A549 (cell line): ENCODE measurements around the gene FMO3. TPM values are rescaled to one million over a fixed set of nuclear protein-coding genes. Genes with fewer than 3 reads are reported as not detected.

ENCODE experiments used
- ATAC-seq, 2 experiments: fragments of 200-7000 bp in 1 of 2; fragments of >200 bp in 1 of 2; cut with Nextera tagmentation in 1 of 2; cut with Tn5 transposase in 1 of 2; 3 replicates each; pipeline versions ENCODE4 v1.8.0 to v1.9.1; 2018 to 2020; ENCODE audit warnings: mild to moderate bottlenecking in 1 of 2, moderate library complexity in 1 of 2
- CTCF ChIA-PET: fragments of 300-600 bp; sonication (Branson Sonifier 250); formaldehyde crosslinking; extraction: SDS; loops from one replicate; lab custom pipeline; 2021; ENCODE audit warnings: antibody characterized with exemption, inconsistent platforms; lab: Yijun Ruan, JAX
- POLR2A ChIA-PET: fragments of 350-600 bp; formaldehyde crosslinking; extraction: SDS; loops from one replicate; lab custom pipeline; 2021; ENCODE audit warnings: antibody characterized with exemption, inconsistent platforms; lab: Yijun Ruan, JAX
- DNase-seq, 2 experiments: peaks; one replicate each; pipeline versions ENCODE4 v3.0.0 to v3.0.0-alpha.2; 2011 to 2016; ENCODE audit warnings: low read depth in 1 of 2, low spot score in 1 of 2
- FAIRE-seq: peaks from 2 replicates; lab custom pipeline; 2011; peaks lifted over from hg19 to GRCh38; lab: Jason Lieb, UNC
- H3K27ac ChIP-seq, 2 experiments: fragments of >200 bp; sonication (Bioruptor Twin); formaldehyde crosslinking; 3 replicates each; pipeline ENCODE4 v1.5.1; 2016 to 2017
- H3K4me1 ChIP-seq: fragments of >200 bp; sonication (Bioruptor Twin); formaldehyde crosslinking; 3 replicates; pipeline ENCODE4 v1.6.1; 2016
- H3K4me2 ChIP-seq: fragments of >200 bp; sonication (Bioruptor Twin); formaldehyde crosslinking; 3 replicates; pipeline ENCODE4 v1.6.1; 2016
- H3K4me3 ChIP-seq: fragments of >200 bp; sonication (Bioruptor Twin); formaldehyde crosslinking; 3 replicates; pipeline ENCODE4 v1.5.1; 2016
- H3K9me3 ChIP-seq: fragments of >200 bp; sonication (Bioruptor Twin); formaldehyde crosslinking; 3 replicates; pipeline ENCODE4 v1.6.1; 2016
- CBX8 ChIP-seq: fragments of 200-600 bp; sonication (generic); IDR thresholded peaks from 2 replicates; pipeline ENCODE4 v1.6.1; 2016
- CHD4 ChIP-seq: fragments of 200-600 bp; sonication (generic); IDR thresholded peaks from 2 replicates; pipeline ENCODE4 v1.6.1; 2016; ENCODE audit warnings: antibody characterized with exemption, mild to moderate bottlenecking, borderline replicate concordance
- EHF ChIP-seq: fragments of 250-450 bp; sonication (Bioruptor Pico); IDR thresholded peaks from 2 replicates; pipeline ENCODE4 v1.5.0; 2020; ENCODE audit warnings: mild to moderate bottlenecking
- ESRRA ChIP-seq: fragments of 150-350 bp; IDR thresholded peaks from 2 replicates; pipeline ENCODE4 v1.6.1; 2014; ENCODE audit warnings: mild to moderate bottlenecking, low read length, borderline replicate concordance
- FOSB ChIP-seq: fragments of 250-450 bp; sonication (Bioruptor Pico); IDR thresholded peaks from 2 replicates; pipeline ENCODE4 v1.5.0; 2020; ENCODE audit warnings: mild to moderate bottlenecking, moderate library complexity
- HOXA7 ChIP-seq: fragments of 250-450 bp; sonication (Bioruptor Pico); IDR thresholded peaks from 2 replicates; pipeline ENCODE4 v1.5.0; 2020; ENCODE audit warnings: mild to moderate bottlenecking, moderate library complexity
- HOXB13 ChIP-seq: fragments of 250-450 bp; sonication (Bioruptor Pico); IDR thresholded peaks from 2 replicates; pipeline ENCODE4 v1.5.0; 2020; ENCODE audit warnings: low read depth, mild to moderate bottlenecking, moderate library complexity
- JUN ChIP-seq, 2 experiments: fragments of >200 bp; sonication (Bioruptor Twin); formaldehyde crosslinking; IDR thresholded peaks; 2 replicates in 1 of 2; 3 replicates in 1 of 2; pipeline ENCODE4 v1.6.1; 2016 to 2017
- JUNB ChIP-seq: fragments of >200 bp; sonication (Bioruptor Twin); formaldehyde crosslinking; IDR thresholded peaks from 2 replicates; pipeline ENCODE4 v1.6.1; 2016
- KDM1A ChIP-seq: fragments of 200-600 bp; sonication (generic); IDR thresholded peaks from 2 replicates; pipeline ENCODE4 v1.6.1; 2016; ENCODE audit warnings: low read depth, mild to moderate bottlenecking
- MYC ChIP-seq: IDR thresholded peaks from 2 replicates; pipeline ENCODE4 v1.6.1; 2012; ENCODE audit warnings: mild to moderate bottlenecking, inconsistent platforms, low read length, improper control_type of control experiment, borderline replicate concordance
- NPAS2 ChIP-seq: fragments of 250-450 bp; sonication (Bioruptor Pico); IDR thresholded peaks from 2 replicates; pipeline ENCODE4 v1.8.0; 2022; ENCODE audit warnings: mild to moderate bottlenecking, moderate library complexity, borderline replicate concordance
- POLR2AphosphoS2 ChIP-seq: conservative IDR thresholded peaks from 2 replicates; pipeline ENCODE4 v1.6.1; 2012; ENCODE audit warnings: low read length, improper control_type of control experiment, inconsistent platforms
- RCOR1 ChIP-seq: fragments of 150-350 bp; IDR thresholded peaks from 2 replicates; pipeline ENCODE4 v1.6.1; 2014; ENCODE audit warnings: antibody characterized with exemption, low read length, low read depth
- RNF2 ChIP-seq: fragments of 200-600 bp; sonication (generic); IDR thresholded peaks from 2 replicates; pipeline ENCODE4 v1.6.1; 2016; ENCODE audit warnings: low read depth, mild to moderate bottlenecking, antibody characterized with exemption, moderate library complexity, borderline replicate concordance
- SMC3 ChIP-seq: fragments of >200 bp; sonication (Bioruptor Twin); formaldehyde crosslinking; IDR thresholded peaks from 3 replicates; pipeline ENCODE4 v1.6.1; 2018; ENCODE audit warnings: inconsistent platforms
- TFCP2L1 ChIP-seq: fragments of 250-450 bp; sonication (Bioruptor Pico); IDR thresholded peaks from 2 replicates; pipeline ENCODE4 v1.5.0; 2021; ENCODE audit warnings: mild to moderate bottlenecking
- TP53 ChIP-seq: fragments of 250-450 bp; sonication (Bioruptor Pico); IDR thresholded peaks from 2 replicates; pipeline ENCODE4 v1.5.0; 2021; ENCODE audit warnings: mild to moderate bottlenecking, moderate library complexity
- WGBS: methylation state at CpG from one replicate; pipeline ENCODE4 v1.1.6; 2017; ENCODE audit errors: missing lambda C conversion rate; 5-methylcytosine and 5-hydroxymethylcytosine counted together
- polyA minus RNA-seq: library from RNA; depleted of rRNA, polyadenylated mRNA; stranded (reverse); fragments of >200 nt; gene quantifications from 2 replicates; pipeline ENCODE4 v1.2.3, GENCODE V29; 2011; rRNA and poly(A)+ RNA removed
- polyA plus RNA-seq, 4 experiments: library from polyadenylated mRNA; depleted of rRNA in 3 of 4; stranded (reverse); fragments of >200 nt; fragmentation: RNase III in 1 of 4; extraction: RNeasy Plus Mini Kit Qiagen cat#74134 plus additional on column Dnase treatment in 1 of 4; gene quantifications; 2 replicates in 3 of 4; 3 replicates in 1 of 4; pipeline ENCODE4 v1.2.3, GENCODE V29; 2011 to 2017
- TF ChIP-seq, protein P1 (sequence below): IDR thresholded peaks from 2 replicates; pipeline ENCODE4 v1.6.1; 2012; ENCODE audit warnings: low read depth, borderline replicate concordance
- TF ChIP-seq, protein P2 (sequence below): fragments of >200 bp; sonication (Bioruptor Twin); formaldehyde crosslinking; IDR thresholded peaks from 3 replicates; pipeline ENCODE4 v1.6.1; 2016
- TF ChIP-seq, protein P3 (sequence below): fragments of 450-650 bp; IDR thresholded peaks from 2 replicates; pipeline ENCODE4 v1.6.1; 2014; ENCODE audit warnings: antibody characterized with exemption
- TF ChIP-seq, protein P4 (sequence below): fragments of 150-350 bp; IDR thresholded peaks from 2 replicates; pipeline ENCODE4 v1.6.1; 2014; ENCODE audit warnings: low read depth, mild to moderate bottlenecking, low read length

FMO3 gene
- polyA plus RNA-seq (2011; rRNA removed), result not detected in 2 replicates
- polyA plus RNA-seq (2012; cell fraction: cytosol; rRNA removed), result not detected in 2 replicates
- not detected in 2 replicates for polyA plus RNA-seq (2012; cell fraction: nucleus; rRNA removed)
- polyA plus RNA-seq (2017; fragmentation: RNase III; extraction: RNeasy Plus Mini Kit Qiagen cat#74134 plus additional on column Dnase treatment), result not detected in 3 replicates
- polyA minus RNA-seq, result not detected in 2 replicates

DNA sequence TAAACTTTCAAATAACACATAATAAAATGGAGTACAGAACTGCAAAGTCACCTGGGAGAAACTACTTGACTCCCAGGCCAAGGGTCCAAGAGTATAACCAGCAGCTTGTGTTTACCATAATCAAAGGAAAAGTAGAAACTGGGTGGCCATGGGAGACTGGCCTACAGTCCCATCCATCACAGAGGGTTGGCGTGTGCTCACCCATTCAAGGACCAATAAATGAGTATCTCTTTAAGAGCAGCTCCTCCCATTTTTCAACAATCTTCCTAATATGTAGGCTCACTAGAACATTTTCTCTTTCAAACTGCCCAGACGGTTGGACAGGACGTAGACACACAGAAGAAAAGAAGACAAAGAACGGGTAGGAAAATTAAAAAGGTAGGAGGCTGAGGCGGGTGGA lies at the start of gene FMO3:
Gene FMO3 (plus strand): TSS at position 302 of the 400 bp plus-strand sequence. CDS start 1,754 bp downstream, outside the sequence.
- Histone ChIP-seq H3K27ac (no peak within 1 kb of the TSS), H3K4me2 (no peak within 1 kb of the TSS), H3K9me3 (no peaks in the 10 kb centered on the region), H3K4me3 (no peak within 1 kb of the TSS), H3K4me1 (no peaks in the 10 kb centered on the region)
- ChIA-PET CTCF (interaction anchor here (0.6 to 2.2 kb wide), 2 partner anchors 10 to 721 kb away, joined by 4 to 12 read pairs; no protein-coding TSS in a partner anchor), POLR2A (no interaction called here)
- TF ChIP-seq CHD4 (no peak), MYC (no peak), POLR2AphosphoS2 (no peak), HOXA7 (CRISPR knock-in tag) (no peak)
- TF ChIP-seq, protein P1, sequence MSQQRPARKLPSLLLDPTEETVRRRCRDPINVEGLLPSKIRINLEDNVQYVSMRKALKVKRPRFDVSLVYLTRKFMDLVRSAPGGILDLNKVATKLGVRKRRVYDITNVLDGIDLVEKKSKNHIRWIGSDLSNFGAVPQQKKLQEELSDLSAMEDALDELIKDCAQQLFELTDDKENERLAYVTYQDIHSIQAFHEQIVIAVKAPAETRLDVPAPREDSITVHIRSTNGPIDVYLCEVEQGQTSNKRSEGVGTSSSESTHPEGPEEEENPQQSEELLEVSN, result no peak
- no peak for ATAC-seq
- 63% methylated on average over 5 of the region's 5 CpGs for WGBS
- no peak for DNase-seq
- FAIRE-seq, result no peak

DNA sequence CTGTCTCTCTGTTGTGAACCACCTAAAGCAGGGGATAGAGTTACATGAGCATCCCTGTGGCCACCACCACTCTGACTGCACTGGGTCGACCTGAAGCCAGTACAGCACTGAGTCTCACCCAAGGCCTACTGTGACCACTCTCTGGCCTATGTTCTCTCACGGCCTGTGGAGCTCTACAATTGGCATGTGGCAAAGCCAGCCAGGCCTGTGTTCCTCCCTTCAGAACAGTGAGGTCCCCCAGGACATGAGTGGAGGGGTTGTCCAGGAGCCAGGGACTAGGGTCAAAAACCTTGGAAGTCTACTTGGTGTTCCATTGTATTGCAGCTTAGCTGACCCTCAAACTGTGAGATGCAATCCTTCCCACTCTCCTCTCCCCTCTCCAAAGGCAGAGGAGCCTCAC lies 42.7 kb upstream of the FMO3 start:
- ChIA-PET POLR2A (no interaction called here), CTCF (no interaction called here)
- Histone ChIP-seq H3K4me3 (no peak overlapping the region), H3K4me1 (no peaks in the 10 kb centered on the region), H3K27ac (no peak overlapping the region), H3K4me2 (no peak overlapping the region), H3K9me3 (no peaks in the 10 kb centered on the region; the same call in 2 of the 3 replicates)
- DNase-seq (no peak), FAIRE-seq (no peak), ATAC-seq (no peak)
- WGBS, result 0% methylated on average over 2 of the region's 2 CpGs
- TF ChIP-seq RCOR1 (no peak), CBX8 (no peak), RNF2 (no peak), HOXA7 (CRISPR knock-in tag) (no peak), EHF (CRISPR knock-in tag) (no peak)

DNA sequence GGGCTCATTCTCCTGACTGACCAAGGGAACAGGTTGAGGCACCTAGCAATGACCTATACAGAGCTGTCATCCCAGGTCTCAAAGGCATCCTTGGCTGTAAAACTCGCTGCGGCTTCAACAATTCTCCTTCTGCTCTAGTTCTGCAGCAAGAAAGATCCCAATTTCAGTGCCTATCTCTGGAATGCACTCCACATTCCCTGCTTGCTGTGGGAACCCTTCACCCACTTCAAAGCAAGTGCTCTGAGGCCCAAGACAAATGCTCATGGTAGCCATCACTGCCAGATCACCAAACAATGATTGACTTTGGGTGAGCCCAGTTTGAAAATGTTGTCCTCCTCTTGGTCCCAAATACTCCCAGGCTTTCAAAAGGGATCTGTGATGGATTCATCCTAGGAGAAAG lies 37.7 kb upstream of the FMO3 start:
- Histone ChIP-seq H3K4me2 (no peak overlapping the region), H3K4me1 (no peaks in the 10 kb centered on the region), H3K27ac (no peak overlapping the region), H3K4me3 (no peak overlapping the region), H3K9me3 (no peaks in the 10 kb centered on the region; the same call in 2 of the 3 replicates)
- no peak for TF ChIP-seq JUNB
- TF ChIP-seq FOSB, result no peak
- no peak for TF ChIP-seq JUN (IDR thresholded peaks at IDR 0.05)
- TF ChIP-seq HOXB13, result no peak
- TF ChIP-seq ESRRA, result no peak
- 22% methylated on average over 2 of the region's 2 CpGs for WGBS
- CTCF ChIA-PET, result no interaction called here
- ATAC-seq, result no peak
- no peak for DNase-seq
- FAIRE-seq, result no peak
- POLR2A ChIA-PET, result no interaction called here

DNA sequence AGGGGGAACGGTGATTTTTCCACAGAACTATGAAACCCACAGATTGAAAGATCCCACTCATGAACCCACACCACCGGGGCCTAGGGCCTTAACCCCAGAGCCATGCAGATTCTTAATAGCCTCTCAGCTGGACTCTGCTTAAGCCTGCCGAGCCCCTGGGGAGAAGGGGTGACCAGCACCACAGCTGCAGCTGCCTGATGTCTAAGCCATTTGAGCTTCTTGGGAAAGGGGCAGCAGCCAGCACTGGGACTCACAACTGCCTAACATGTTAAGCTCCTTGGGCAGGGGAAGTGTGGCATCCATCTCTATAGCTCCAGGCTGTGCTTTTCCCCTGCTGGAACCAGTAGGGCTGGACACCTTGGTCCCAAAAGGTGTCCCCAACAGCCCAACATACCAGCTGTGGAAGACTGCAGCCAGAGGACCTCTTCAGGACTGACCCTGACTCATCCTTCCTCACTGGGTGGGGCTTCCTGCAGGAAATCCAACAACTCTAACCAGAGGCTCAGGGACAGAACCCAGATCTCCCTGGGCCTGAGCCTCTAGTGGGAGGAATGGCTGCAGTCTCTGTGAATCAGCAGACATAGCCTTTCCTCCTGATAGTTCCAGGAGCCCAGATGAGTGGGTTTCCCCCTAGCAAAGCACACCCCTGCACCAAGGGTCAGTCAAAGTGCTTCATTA lies 34.6 kb upstream of the FMO3 start:
- no peak for ATAC-seq
- FAIRE-seq, result no peak
- no peaks in the 10 kb centered on the region for H3K9me3 ChIP-seq
- no peak overlapping the region for H3K4me3 ChIP-seq
- no peaks in the 10 kb centered on the region for H3K4me1 ChIP-seq
- DNase-seq, result no peak
- CTCF ChIA-PET, result interaction anchor here (1.2 kb wide), 1 partner anchor 8 kb away, joined by 3 read pairs; no protein-coding TSS in a partner anchor
- POLR2A ChIA-PET, result no interaction called here
- no peak overlapping the region for H3K27ac ChIP-seq
- H3K4me2 ChIP-seq, result no peak overlapping the region
- WGBS, result 7% methylated on average over 3 of the region's 3 CpGs
- TF ChIP-seq, protein P2, sequence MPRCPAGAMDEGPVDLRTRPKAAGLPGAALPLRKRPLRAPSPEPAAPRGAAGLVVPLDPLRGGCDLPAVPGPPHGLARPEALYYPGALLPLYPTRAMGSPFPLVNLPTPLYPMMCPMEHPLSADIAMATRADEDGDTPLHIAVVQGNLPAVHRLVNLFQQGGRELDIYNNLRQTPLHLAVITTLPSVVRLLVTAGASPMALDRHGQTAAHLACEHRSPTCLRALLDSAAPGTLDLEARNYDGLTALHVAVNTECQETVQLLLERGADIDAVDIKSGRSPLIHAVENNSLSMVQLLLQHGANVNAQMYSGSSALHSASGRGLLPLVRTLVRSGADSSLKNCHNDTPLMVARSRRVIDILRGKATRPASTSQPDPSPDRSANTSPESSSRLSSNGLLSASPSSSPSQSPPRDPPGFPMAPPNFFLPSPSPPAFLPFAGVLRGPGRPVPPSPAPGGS, result no peak
- TF ChIP-seq JUNB (no peak), KDM1A (no peak), SMC3 (no peak), TP53 (CRISPR knock-in tag) (no peak), POLR2AphosphoS2 (no peak), TFCP2L1 (CRISPR knock-in tag) (no peak), NPAS2 (CRISPR knock-in tag) (no peak)
- TF ChIP-seq, protein P1, result no peak
- TF ChIP-seq, protein P3, sequence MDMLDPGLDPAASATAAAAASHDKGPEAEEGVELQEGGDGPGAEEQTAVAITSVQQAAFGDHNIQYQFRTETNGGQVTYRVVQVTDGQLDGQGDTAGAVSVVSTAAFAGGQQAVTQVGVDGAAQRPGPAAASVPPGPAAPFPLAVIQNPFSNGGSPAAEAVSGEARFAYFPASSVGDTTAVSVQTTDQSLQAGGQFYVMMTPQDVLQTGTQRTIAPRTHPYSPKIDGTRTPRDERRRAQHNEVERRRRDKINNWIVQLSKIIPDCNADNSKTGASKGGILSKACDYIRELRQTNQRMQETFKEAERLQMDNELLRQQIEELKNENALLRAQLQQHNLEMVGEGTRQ, result no peak
- TF ChIP-seq, protein P4, sequence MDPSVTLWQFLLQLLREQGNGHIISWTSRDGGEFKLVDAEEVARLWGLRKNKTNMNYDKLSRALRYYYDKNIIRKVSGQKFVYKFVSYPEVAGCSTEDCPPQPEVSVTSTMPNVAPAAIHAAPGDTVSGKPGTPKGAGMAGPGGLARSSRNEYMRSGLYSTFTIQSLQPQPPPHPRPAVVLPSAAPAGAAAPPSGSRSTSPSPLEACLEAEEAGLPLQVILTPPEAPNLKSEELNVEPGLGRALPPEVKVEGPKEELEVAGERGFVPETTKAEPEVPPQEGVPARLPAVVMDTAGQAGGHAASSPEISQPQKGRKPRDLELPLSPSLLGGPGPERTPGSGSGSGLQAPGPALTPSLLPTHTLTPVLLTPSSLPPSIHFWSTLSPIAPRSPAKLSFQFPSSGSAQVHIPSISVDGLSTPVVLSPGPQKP, result no peak
